ENCODE measurements around the gene AATK.

- TF ChIP-seq, protein P1, sequence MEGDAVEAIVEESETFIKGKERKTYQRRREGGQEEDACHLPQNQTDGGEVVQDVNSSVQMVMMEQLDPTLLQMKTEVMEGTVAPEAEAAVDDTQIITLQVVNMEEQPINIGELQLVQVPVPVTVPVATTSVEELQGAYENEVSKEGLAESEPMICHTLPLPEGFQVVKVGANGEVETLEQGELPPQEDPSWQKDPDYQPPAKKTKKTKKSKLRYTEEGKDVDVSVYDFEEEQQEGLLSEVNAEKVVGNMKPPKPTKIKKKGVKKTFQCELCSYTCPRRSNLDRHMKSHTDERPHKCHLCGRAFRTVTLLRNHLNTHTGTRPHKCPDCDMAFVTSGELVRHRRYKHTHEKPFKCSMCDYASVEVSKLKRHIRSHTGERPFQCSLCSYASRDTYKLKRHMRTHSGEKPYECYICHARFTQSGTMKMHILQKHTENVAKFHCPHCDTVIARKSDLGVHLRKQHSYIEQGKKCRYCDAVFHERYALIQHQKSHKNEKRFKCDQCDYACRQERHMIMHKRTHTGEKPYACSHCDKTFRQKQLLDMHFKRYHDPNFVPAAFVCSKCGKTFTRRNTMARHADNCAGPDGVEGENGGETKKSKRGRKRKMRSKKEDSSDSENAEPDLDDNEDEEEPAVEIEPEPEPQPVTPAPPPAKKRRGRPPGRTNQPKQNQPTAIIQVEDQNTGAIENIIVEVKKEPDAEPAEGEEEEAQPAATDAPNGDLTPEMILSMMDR (conservative IDR thresholded peaks at IDR 0.05): no peak
- TF ChIP-seq ZFX (IDR thresholded peaks at IDR 0.05): no peak
Measured at GRCh38 chr17:81080019-81080418, 86.0 kb downstream of the AATK start.

Measured in C4-2B (cell line).